ENCODE measurements around the gene BSCL2. TPM values are rescaled to one million over a fixed set of nuclear protein-coding genes. Genes with fewer than 3 reads are reported as not detected.

BSCL2 gene
- total and polyA plus RNA-seq, 2 of the 13 experiments (the other 11 are each of a cell fraction or from before 2014, with no cell fraction given), result 19.5 to 21.1 TPM

GRCh38 chr11:62727165-62727871, 20.1 kb upstream of the BSCL2 start, which contains the start of gene HNRNPUL2 (continued):
- TF ChIP-seq CTCF (CRISPR knock-in tag; IDR thresholded peaks at IDR 0.05) (peak; percentile 33), AKAP8 (CRISPR knock-in tag; IDR thresholded peaks at IDR 0.05) (peak; percentile 51; the same call in 1 of the 2 replicates), TARDBP (CRISPR knock-in tag; IDR thresholded peaks at IDR 0.05) (no peak; the same call in none of the 2 replicates), RFX3 (CRISPR knock-in tag; IDR thresholded peaks at IDR 0.05) (no peak), BRCA1 (CRISPR knock-in tag; IDR thresholded peaks at IDR 0.05) (no peak; the same call in 1 of the 2 replicates), ETV5 (CRISPR knock-in tag; IDR thresholded peaks at IDR 0.05; ENCODE audit: borderline replicate concordance) (peak; percentile 72; the same call in 1 of the 2 replicates), CREBL2 (CRISPR knock-in tag; IDR thresholded peaks at IDR 0.05; ENCODE audit: borderline replicate concordance) (no peak; the same call in 1 of the 2 replicates), PAWR (CRISPR knock-in tag; IDR thresholded peaks at IDR 0.05; ENCODE audit: borderline replicate concordance) (no peak; the same call in 1 of the 2 replicates), CBFB (CRISPR knock-in tag; IDR thresholded peaks at IDR 0.05) (peak; percentile 89), RBM39 (IDR thresholded peaks at IDR 0.05; ENCODE audit: low read depth, low read length, poor library complexity, severe bottlenecking) (peak; percentile 17), CREB1 (IDR thresholded peaks at IDR 0.05) (no peak), CREB1 (CRISPR knock-in tag; IDR thresholded peaks at IDR 0.05) (no peak; the same call in 1 of the 2 replicates), NONO (IDR thresholded peaks at IDR 0.05) (no peak), NONO (CRISPR knock-in tag; conservative IDR thresholded peaks at IDR 0.05) (peak; percentile 92), FOSL1 (CRISPR knock-in tag; IDR thresholded peaks at IDR 0.05; ENCODE audit: borderline replicate concordance) (peak; percentile 21; the same call in 1 of the 2 replicates), USF2 (IDR thresholded peaks at IDR 0.05; ENCODE audit: low read depth, low read length) (no peak), USF2 (CRISPR knock-in tag; IDR thresholded peaks at IDR 0.05; ENCODE audit: borderline replicate concordance) (no peak; the same call in 1 of the 2 replicates), ZUFSP (CRISPR knock-in tag; IDR thresholded peaks at IDR 0.05; ENCODE audit: borderline replicate concordance) (no peak), CHCHD3 (CRISPR knock-in tag; IDR thresholded peaks at IDR 0.05) (no peak), ZKSCAN8 (CRISPR knock-in tag; IDR thresholded peaks at IDR 0.05; ENCODE audit: borderline replicate concordance) (peak; percentile 72; the same call in 1 of the 2 replicates), ZNF18 (CRISPR knock-in tag; IDR thresholded peaks at IDR 0.05; ENCODE audit: insufficient replicate concordance) (peak; percentile 94), RFXANK (CRISPR knock-in tag; IDR thresholded peaks at IDR 0.05) (no peak), EEA1 (CRISPR knock-in tag; IDR thresholded peaks at IDR 0.05; ENCODE audit: borderline replicate concordance) (peak; percentile 89; the same call in 1 of the 2 replicates)

Measured in HepG2 (cell line).